ENCODE measurements around the gene WNK2.

The WNK2 gene

GRCh38 chr9:93300585-93301081 is 116.7 kb downstream of the WNK2 start:
- no peak overlapping the region for H3K27ac ChIP-seq
- no peaks in the 10 kb centered on the region for H3K79me2 ChIP-seq (ENCODE audit: insufficient read depth, low read depth)
- no peaks in the 10 kb centered on the region for H3K27me3 ChIP-seq (ENCODE audit: insufficient read depth, low read depth)
- H2AFZ ChIP-seq (ENCODE audit: low read depth), result no peak overlapping the region
- H3K4me3 ChIP-seq (IDR thresholded peaks at IDR 0.05; ENCODE audit: insufficient read depth, low read depth, low read length), result no peak overlapping the region
- no peaks in the 10 kb centered on the region for H4K20me1 ChIP-seq (ENCODE audit: insufficient read depth)
- no peak for TF ChIP-seq CTCF (conservative IDR thresholded peaks at IDR 0.05; ENCODE audit: low read depth, low read length)
- H3K4me1 ChIP-seq (ENCODE audit: low read depth, poor library complexity, severe bottlenecking), result peaks cover 18% of the 10 kb centered on the region
- no peaks in the 10 kb centered on the region for H3K36me3 ChIP-seq (ENCODE audit: insufficient read depth)
- H3K9ac ChIP-seq, result no peak overlapping the region
- no peak overlapping the region for H3K4me2 ChIP-seq

GRCh38 chr9:93301291-93301811 is 117.4 kb downstream of the WNK2 start:
- no peaks in the 10 kb centered on the region for H3K79me2 ChIP-seq (ENCODE audit: insufficient read depth, low read depth)
- H4K20me1 ChIP-seq (ENCODE audit: insufficient read depth), result no peaks in the 10 kb centered on the region
- no peaks in the 10 kb centered on the region for H3K36me3 ChIP-seq (ENCODE audit: insufficient read depth)
- peaks cover 18% of the 10 kb centered on the region for H3K4me1 ChIP-seq (ENCODE audit: low read depth, poor library complexity, severe bottlenecking)
- no peak overlapping the region for H3K4me2 ChIP-seq
- H3K4me3 ChIP-seq (IDR thresholded peaks at IDR 0.05; ENCODE audit: insufficient read depth, low read depth, low read length), result no peak overlapping the region
- H3K27me3 ChIP-seq (ENCODE audit: insufficient read depth, low read depth), result no peaks in the 10 kb centered on the region
- no peak overlapping the region for H3K9ac ChIP-seq
- no peak overlapping the region for H2AFZ ChIP-seq (ENCODE audit: low read depth)
- no peak for TF ChIP-seq CTCF (conservative IDR thresholded peaks at IDR 0.05; ENCODE audit: low read depth, low read length)
- no peak overlapping the region for H3K27ac ChIP-seq

- Histone ChIP-seq H3K79me2 (ENCODE audit: insufficient read depth, low read depth) (no peaks in the 10 kb centered on the region), H3K4me3 (IDR thresholded peaks at IDR 0.05; ENCODE audit: insufficient read depth, low read depth, low read length) (no peak overlapping the region), H3K4me2 (no peak overlapping the region), H3K4me1 (ENCODE audit: low read depth, poor library complexity, severe bottlenecking) (peaks cover 18% of the 10 kb centered on the region), H4K20me1 (ENCODE audit: insufficient read depth) (no peaks in the 10 kb centered on the region), H3K27me3 (ENCODE audit: insufficient read depth, low read depth) (no peaks in the 10 kb centered on the region), H3K36me3 (ENCODE audit: insufficient read depth) (no peaks in the 10 kb centered on the region), H3K27ac (no peak overlapping the region), H2AFZ (ENCODE audit: low read depth) (no peak overlapping the region), H3K9ac (no peak overlapping the region)
- TF ChIP-seq CTCF (conservative IDR thresholded peaks at IDR 0.05; ENCODE audit: low read depth, low read length), result no peak
Observed at GRCh38 chr9:93301911-93302541, 118.1 kb downstream of the WNK2 start.

- H3K79me2 ChIP-seq (ENCODE audit: insufficient read depth, low read depth), result no peaks in the 10 kb centered on the region
- peaks cover 18% of the 10 kb centered on the region for H3K4me1 ChIP-seq (ENCODE audit: low read depth, poor library complexity, severe bottlenecking)
- no peak overlapping the region for H3K27ac ChIP-seq
- no peak overlapping the region for H3K9ac ChIP-seq
- H3K4me3 ChIP-seq (IDR thresholded peaks at IDR 0.05; ENCODE audit: insufficient read depth, low read depth, low read length), result no peak overlapping the region
- TF ChIP-seq CTCF (conservative IDR thresholded peaks at IDR 0.05; ENCODE audit: low read depth, low read length), result peak; percentile 65
- H2AFZ ChIP-seq (ENCODE audit: low read depth), result no peak overlapping the region
- H4K20me1 ChIP-seq (ENCODE audit: insufficient read depth), result no peaks in the 10 kb centered on the region
- no peaks in the 10 kb centered on the region for H3K27me3 ChIP-seq (ENCODE audit: insufficient read depth, low read depth)
- H3K4me2 ChIP-seq, result no peak overlapping the region
- H3K36me3 ChIP-seq (ENCODE audit: insufficient read depth), result no peaks in the 10 kb centered on the region
Observed at GRCh38 chr9:93302586-93303257, 118.8 kb downstream of the WNK2 start.

Data from KMS-11 (cell line).